Activated gamma-delta T cell treated with Interleukin-2 at 50 U/mL for 16 hours (primary cell): ENCODE data around the gene ADGRE3.

Experiments
- DNase-seq: peaks from one replicate; pipeline ENCODE4 v3.0.0-alpha.2; 2020

The ADGRE3 gene, protein sequence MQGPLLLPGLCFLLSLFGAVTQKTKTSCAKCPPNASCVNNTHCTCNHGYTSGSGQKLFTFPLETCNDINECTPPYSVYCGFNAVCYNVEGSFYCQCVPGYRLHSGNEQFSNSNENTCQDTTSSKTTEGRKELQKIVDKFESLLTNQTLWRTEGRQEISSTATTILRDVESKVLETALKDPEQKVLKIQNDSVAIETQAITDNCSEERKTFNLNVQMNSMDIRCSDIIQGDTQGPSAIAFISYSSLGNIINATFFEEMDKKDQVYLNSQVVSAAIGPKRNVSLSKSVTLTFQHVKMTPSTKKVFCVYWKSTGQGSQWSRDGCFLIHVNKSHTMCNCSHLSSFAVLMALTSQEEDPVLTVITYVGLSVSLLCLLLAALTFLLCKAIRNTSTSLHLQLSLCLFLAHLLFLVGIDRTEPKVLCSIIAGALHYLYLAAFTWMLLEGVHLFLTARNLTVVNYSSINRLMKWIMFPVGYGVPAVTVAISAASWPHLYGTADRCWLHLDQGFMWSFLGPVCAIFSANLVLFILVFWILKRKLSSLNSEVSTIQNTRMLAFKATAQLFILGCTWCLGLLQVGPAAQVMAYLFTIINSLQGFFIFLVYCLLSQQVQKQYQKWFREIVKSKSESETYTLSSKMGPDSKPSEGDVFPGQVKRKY

DNA sequence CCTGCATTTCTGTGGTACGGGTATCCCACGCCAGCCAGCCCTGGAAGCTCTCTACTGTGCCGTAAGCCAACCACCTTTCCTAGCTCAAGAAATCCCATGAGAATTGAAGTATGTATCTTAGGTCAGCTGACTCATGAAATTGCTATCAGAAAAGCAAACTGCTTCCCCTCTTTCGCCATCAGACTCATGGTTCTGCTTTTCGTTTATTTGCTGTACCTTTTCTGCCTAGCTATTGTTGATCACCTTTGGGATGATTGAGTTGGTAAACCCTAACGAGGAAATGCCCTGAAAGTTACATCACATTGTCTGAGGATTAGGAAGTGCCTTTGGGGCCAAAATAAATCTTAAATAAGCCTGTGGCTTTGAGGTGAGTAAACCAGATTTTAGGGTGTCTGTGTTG lies at the start of gene ADGRE3:
Gene ADGRE3, minus strand, starts transcription at position 81 of the 400 bp plus-strand sequence. Its CDS starts 74 bp downstream, at position 7.
- no peak for DNase-seq

DNA sequence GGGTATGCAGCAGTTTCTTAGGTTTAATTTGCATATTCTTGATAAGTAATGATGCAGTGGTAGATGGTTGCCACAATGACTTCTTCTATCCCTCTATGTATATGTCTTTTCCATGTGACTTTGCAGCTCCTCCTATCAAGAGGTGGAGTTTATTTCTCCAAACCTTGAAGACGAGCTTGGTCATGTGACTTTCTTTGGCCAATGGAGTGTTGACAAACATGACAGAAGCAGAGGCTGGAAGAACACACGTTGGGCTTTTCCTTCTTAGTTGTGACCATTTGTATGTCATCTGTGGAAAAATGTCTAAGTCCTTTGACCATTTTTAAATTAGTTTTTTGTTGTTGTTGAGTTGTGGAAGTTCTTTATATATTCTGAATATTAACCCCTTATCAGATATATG lies 47.5 kb upstream of the ADGRE3 start:
- no peak for DNase-seq

DNA sequence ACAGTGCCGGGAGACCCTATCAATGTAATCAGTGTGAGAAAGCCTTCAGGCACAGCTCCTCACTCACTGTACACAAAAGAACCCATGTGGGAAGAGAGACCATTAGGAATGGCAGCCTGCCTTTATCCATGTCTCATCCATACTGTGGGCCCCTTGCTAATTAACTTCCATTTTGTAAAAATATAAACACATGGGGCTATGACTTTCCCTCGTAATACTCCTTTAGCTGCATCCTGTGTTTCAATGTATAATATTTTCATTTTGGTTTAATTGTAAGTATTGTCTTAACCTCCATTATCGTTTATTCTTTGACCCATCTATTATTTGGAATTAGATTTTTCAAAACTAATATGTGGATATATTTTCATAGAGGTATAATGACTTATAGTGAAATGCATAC lies 44.5 kb upstream of the ADGRE3 start:
- no peak for DNase-seq

DNA sequence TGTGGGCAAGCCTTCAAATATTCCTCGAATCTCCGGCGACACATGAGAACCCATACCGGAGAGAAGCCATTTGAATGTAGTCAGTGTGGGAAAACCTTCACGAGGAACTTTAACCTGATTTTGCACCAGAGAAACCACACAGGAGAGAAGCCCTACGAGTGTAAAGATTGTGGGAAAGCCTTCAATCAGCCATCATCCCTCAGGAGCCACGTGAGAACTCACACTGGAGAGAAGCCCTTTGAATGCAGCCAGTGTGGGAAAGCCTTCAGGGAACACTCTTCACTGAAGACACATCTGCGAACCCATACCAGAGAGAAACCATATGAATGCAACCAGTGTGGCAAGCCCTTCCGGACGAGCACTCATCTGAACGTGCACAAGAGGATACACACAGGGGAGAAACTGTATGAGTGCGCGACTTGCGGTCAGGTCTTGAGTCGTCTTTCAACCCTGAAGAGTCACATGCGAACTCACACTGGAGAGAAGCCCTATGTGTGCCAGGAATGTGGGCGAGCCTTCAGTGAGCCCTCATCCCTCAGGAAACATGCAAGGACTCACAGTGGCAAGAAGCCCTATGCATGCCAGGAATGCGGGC lies 44.0 kb upstream of the ADGRE3 start:
- no peak for DNase-seq

DNA sequence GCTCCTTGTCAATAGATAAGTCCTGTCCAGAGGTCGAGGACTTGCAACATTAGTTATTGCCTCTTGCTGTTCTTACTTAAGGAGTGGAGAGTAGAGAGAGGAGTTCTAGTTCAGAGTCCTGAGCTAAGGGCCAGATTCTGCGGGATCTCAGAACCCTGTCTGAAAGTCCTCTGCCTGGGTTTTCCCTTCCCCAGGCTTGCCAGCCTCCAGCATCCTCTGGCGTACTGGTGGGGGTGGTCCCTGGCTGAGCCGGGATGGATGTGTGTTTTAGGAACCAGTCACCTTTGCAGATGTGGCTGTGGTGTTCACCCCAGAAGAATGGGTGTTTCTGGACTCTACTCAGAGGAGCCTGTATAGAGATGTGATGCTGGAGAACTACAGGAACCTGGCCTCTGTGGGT lies 41.2 kb upstream of the ADGRE3 start:
- no peak for DNase-seq

DNA sequence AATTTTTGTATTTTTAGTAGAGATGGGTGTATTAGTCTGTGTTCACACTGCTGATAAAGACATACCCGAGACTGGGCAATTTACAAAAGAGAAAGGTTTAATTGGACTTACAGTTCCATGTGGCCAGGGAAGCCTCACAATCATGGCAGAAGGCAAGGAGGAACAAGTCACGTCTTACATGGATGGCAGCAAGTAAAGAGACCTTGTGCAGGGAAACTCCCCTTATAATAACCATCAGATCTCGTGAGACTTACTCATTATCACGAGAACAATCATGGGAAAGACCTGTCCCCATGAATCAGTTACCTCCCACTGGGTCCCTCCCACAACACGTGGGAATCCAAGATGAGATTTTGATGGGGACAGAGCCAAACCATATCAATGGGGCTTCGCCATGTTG lies 29.8 kb upstream of the ADGRE3 start:
- no peak for DNase-seq

DNA sequence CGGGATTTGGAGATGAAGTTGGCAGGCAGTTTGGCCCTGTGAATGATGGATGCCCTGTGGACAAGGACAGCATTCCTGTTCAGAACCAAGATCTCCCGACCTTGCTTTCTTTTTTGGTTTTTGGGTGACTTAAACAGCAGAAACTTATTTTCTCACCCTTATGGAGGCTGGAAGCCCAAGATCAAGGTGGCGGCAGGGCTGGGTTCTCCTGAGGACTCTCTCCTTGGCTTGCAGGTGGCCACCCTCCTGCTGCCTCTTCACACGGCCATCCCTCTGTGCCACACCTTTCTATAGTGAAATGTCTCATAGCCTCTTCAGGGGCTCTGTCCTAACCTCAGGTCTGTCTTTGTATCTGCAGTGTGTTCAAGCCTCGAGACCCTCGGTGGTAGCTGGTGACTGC lies 29.2 kb upstream of the ADGRE3 start:
- no peak for DNase-seq

DNA sequence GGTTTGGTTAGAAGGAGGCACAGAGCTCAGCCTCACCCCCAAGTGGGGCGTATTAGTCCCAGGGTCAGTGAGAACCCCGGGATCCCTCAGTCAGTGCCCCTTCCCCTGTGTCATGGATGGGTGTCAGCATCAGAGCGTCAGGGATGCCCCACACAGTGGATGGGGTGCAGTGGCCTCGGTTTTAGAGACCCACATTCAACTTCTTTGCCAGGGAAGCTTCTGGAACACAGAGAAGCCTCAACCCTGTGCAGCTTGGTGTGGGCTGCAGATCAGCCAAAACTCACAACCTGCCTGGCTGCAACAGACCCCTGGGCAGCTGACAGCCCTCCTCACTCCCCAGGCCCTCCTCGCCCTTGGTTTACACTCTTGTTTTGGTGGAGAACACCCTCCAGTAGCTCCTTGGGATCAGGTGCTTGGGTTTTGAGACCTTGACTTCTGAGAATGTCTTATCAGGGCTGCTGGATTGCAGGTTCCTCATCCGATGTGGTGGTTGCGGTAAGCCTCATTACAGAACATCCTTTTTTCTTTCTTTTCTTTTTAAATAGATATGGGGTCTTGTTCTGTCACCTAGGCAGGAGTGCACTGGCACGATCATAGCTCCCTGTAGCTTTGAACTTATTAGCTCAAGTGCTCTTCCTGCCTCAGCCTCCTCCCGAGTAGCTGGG lies 26.2 kb upstream of the ADGRE3 start:
- DNase-seq = no peak

DNA sequence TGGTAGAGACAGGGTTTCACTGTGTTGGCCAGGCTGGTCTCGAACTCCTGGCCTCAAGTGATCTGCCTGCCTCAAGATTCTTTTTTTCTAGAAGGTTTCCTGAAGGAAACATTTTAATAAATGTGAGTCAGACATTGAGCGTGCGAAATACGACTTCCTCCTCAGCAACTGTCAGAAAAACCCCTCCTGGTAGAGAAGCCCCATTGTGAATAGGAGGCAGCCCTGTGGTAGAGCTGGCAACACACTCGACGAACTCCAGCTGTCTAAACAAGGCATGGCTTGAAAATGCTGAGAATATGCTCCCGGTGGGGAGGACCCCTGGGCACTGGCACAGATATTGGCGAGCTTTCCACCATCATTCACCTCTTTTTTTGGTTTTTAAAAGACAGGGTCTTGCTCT lies 25.0 kb upstream of the ADGRE3 start:
- no peak for DNase-seq

DNA sequence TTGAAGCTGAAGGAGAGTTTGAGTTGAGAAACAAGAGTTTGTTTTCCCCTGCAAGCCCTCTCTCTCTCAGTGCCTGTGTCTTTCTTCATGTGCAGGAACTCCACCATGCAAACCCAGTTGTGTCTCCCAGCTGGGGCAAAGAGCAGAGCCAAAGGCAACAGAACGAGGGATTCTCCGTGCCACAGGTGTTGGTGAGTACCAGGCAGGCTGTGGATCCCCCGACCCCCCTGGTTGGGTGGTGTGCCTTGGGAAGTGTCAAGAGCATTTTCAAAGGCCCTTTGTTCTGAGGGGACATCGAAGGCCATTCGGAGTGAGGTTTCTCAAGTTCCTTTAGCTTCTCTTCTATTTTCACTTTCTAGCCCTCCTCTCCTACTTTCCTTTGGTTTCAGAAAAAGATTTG lies 20.8 kb upstream of the ADGRE3 start:
- DNase-seq = no peak

DNA sequence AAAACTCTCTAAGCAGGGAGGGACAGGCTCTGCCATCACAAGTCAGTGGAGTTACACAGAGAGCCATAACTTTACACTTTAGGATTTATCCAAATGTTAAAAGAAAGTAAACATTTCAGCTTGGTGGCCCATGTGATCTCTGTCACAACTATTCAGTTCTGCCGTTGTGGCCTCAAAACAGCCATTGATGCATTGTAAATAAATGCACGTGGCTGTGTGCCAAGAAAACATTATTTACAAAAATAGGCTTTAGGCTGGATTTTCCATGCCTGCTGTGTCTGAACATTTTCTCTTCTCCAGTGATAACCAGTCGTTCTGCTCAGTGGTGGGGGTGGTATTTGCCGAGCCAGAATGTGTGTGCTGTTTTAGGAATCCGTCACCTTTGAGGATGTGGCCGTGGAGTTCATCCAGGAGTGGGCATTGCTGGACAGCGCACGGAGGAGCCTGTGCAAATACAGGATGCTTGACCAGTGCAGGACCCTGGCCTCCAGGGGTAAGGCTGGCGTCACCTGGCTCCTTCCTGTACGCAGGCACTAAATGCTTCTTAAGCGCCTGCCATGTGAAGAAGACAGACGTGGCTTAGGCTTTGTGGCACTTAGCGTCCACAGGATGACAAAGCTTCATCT lies 20.1 kb upstream of the ADGRE3 start:
- DNase-seq = no peak

DNA sequence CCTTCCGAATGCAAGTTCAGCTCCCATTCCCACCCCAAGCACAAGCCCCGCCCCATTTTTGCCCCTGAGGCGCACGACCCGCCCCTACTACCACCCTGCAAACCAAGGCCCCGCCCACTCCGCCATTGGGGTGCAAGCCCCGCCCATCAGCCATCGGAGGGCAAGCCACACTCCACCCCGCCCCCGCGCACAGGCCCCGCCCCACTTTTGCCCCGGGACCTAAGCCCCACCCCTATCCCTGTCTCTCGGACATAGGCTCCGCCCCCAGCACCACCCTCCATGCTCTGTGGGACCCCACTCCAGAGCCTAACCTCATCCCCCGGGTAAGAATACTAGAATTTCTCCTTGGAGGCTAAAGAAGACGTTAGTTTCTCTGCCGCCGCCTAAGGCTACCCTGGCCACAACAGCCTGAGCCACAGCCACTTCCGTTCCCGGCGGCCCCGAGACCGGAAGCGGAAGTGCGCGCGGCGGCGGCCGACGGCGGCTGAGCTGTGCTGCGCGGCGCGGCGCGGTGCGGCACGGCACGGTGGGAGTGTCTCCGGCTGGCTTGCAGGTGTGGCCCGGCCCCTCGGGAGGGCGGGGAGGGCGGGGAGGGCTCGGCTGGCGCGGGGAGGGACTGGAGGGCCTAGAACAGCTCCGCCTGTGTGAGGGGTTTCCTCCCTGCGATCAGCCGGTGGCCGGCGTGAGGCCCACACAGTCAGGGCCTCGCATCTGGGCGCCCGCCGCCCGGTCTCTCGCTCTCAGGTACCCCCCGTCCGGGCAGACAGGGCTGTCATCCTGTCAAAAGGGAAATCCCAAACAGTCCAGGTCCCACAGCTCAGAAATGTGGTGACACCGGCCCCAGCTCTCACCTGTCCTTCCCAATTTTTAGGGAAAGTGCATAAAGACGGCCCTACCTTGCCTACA lies 15.2 kb upstream of the ADGRE3 start, which contains the start of gene ZNF333:
Gene ZNF333, plus strand, starts transcription at position 451 of the 906 bp plus-strand sequence. CDS start 3,444 bp downstream, outside the sequence.
- peak; percentile 99 for DNase-seq

DNA sequence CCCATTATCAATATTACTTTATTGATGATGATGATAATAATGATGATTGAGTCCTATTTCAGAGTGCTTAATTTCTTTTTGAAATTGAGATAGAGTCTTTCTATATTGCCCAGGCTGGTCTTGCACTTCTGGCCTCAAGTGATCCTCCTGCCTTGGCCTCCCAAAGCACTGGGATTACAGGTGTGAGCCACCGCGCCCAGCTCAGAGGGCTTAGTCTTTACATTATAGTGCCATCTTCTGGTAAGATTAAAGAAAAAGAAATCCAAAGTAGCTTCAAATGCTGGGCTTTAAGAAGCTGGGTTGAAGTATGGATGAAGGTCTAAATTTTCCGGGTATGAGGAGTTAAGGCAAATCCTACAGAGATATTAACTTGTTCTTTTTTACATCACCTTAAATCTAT lies 11.8 kb upstream of the ADGRE3 start:
- no peak for DNase-seq

DNA sequence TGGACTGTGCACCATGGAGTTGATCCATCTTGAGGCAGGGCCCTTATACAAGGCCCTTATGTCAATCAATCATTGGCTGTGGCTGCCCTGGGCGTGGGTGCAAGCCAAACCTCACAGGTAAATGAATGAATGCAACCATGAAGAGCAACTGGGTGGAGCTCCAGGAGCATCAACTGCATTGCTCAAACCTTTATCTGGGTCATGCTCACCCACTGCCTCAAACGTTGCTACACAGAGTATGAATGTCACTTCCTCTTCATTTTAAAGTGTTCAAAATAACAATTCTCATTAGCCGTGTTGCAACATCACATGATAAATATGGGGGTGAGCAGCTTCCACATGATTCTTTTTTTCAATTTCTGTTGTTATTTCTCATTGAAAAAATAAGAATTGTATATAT lies 8.8 kb upstream of the ADGRE3 start:
- no peak for DNase-seq

DNA sequence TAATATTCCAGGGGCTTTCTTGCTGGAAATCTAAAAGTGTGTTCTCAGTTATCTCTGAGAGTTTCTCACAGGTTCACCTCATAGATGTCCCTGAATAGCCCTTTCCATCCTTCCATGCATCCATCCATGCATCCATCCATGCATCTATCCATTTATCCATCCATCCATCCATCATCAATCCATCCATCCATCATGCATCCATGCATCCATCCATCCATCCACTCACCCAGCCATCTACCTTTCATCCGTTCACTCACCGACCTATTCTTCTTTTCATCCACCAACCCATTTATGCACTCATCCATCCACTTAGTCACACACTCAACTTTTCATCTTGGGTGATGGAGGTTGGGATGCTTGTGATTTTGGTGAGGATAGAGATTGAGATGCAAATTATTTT lies 7.4 kb upstream of the ADGRE3 start:
- DNase-seq = no peak

DNA sequence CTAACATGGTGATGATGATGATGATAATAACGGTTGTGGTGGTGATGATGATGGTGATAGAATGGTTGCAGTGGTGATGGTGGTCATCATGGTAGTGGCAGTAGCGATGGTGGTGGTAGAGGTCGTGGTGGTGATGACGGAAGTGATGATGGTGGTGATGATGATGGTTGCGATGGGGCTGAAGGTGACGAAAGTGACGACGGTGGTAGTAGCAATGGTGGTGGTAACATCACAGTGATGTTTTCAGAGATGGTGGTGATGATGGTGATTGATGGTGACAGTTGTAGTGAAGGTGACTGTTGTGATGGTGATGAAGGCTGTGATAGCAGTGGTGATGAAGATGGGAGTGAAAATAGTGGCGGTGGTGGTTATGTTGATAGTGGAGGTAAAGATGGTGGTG lies 3.6 kb upstream of the ADGRE3 start:
- DNase-seq = no peak

DNA sequence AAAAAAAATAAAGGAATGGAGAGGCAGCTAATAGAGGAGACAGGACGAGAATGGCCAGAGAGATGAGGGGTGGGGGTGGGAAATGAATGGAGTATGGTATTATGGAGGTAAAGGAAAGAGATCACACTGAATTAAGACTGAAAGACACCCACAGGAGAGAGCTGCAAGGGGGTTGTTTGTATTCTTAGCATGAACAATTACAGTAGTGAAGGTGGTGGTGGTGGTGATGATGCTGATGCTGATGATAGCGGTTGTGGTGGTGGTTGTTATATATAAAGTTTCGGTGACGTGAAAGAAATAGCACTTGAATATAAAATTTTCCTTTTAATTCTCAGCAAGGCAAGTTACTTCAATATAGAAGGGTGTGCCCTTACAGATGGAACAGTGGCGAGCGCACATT lies 2.8 kb upstream of the ADGRE3 start:
- DNase-seq = no peak

DNA sequence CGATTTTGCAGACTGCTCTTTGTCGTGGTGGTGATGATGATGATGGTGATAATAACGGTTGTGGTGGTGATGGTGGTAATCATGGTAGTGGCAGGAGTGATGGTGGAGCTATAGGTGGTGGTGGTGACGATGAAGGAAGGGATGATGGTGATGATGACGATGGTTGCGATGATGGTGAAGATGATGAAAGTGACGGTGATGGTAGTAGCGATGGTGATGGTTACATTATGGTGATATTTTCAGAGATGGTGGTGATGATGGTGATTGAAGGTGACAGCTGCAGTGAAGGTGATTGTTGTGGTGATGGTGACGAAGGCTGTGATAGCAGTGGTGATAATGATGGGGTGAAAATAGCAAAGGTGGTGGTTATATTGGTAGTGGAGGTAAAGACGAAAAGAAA lies 2.1 kb upstream of the ADGRE3 start:
- no peak for DNase-seq

DNA sequence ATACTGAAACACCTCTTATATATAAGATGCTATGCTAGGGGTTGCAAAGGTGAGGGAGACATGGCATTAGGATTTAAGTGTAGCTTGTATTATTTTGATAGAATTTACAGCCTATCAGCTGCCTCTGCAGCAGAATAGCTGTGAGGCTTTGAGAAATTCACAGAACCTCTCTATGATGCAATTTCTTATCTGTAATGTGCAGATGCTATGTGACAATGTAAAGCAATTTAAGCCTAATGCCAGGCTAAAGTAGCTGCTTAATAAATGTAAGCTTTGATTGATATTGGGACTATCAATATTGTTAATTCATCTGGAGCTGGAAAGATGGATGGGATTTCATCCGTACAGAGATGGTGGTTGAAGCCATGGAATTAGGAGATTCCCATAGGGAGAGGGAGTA lies 1.6 kb downstream of the ADGRE3 start:
- DNase-seq = no peak

DNA sequence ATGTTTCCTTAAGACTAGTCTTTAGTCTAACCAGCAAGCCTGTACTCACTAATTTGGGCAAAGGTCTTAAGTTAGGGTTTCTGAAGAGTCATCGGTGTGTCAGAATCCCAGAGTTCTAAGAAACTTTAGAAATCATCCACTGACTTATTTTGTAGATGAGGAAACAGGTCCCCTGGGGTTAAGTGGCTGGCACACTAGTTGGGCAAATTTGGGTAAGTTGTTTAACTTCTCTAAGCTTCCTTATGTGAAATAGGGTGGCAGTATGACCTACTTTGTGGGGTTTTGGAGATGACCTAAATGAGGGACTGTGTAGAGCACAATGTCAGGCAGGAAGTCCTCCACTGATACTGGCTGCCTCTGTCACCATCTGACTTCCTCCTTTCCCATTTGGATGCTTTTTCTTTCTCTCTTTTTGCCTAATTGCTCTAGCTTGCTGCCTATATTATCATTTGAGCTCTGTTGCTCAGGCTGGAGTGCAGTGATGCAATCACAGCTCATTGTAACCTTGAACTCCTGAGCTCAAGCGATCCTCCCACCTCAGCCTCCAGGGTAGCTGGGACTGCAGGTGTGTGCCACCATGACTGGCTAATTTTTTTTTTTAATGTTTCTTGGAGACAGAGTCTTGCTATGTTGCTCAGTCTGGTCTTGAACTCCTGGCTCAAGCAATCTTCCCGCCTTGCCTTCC lies 2.3 kb downstream of the ADGRE3 start:
- DNase-seq = no peak

DNA sequence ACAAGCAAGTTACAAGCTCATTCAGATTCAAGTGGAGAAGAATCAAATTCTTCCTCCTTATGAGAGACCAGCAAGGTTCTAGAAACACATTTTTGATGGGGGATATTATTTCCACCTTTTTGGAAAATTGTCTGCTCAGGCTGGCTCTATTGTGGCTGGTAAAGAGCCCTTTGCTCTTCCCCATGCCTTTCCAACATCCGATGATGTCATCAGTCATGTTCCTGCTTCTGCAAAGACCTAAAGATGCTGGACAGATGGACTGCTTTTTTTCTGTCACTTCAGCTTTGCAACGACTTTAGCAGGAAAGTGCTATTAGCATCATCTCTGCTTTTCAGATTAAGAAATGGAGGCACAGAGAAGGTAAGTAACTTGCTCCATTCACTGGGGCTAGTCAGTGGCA lies 4.2 kb downstream of the ADGRE3 start:
- DNase-seq = no peak
